Stimulated activated CD8-positive, alpha-beta memory T cell treated with anti-CD3 and anti-CD28 coated beads, Interleukin-4, amount 100 ng/mL, for 1 hour (primary cell): ENCODE measurements around the gene MRPL40.
A peak's percentile ranks its signal among the peaks of the same experiment; 100 is the strongest.
"Not testable (repeated sequence)": the region's sequence is repeated elsewhere in the genome, so short reads cannot be mapped to it uniquely, and the experiment has no call there.

Source experiments
- DNase-seq, 2 donors: peaks; one replicate each; pipeline ENCODE4 v3.0.0-alpha.2; 2020; ENCODE audit warnings: low read depth in 2 of 2, low spot score in 1 of 2

MRPL40 gene

GRCh38 chr22:19406846-19407245 lies 25.5 kb upstream of the MRPL40 start:
- no peak for DNase-seq

GRCh38 chr22:19407649-19408606 lies 24.4 kb upstream of the MRPL40 start:
- no peak for DNase-seq

- DNase-seq = no peak
These were observed 21.2 kb upstream of the MRPL40 start for GRCh38 chr22:19410941-19411689.

GRCh38 chr22:19411690-19412045 lies 20.7 kb upstream of the MRPL40 start:
- no peak for DNase-seq

- no peak for DNase-seq
These were observed 19.9 kb upstream of the MRPL40 start for GRCh38 chr22:19412478-19412877.

- DNase-seq = no peak
These were observed 19.4 kb upstream of the MRPL40 start for GRCh38 chr22:19412923-19413322.

GRCh38 chr22:19419086-19419463 lies 13.3 kb upstream of the MRPL40 start:
- DNase-seq = no peak

GRCh38 chr22:19419464-19420178 lies 12.7 kb upstream of the MRPL40 start:
- DNase-seq = peak in 1 of 2 donors; percentile 13

- no peak for DNase-seq
These were observed 12.0 kb upstream of the MRPL40 start for GRCh38 chr22:19420321-19420720.

- no peak for DNase-seq
These were observed 9.7 kb upstream of the MRPL40 start for GRCh38 chr22:19422440-19423301.

GRCh38 chr22:19424186-19424500 lies 8.2 kb upstream of the MRPL40 start:
- no peak for DNase-seq

- DNase-seq = no peak
These were observed 2.1 kb upstream of the MRPL40 start for GRCh38 chr22:19429950-19430889.

- DNase-seq = no peak
These were observed 1.3 kb upstream of the MRPL40 start for GRCh38 chr22:19430890-19431541.

GRCh38 chr22:19431649-19432132 lies 654 bp upstream of the MRPL40 start, which contains the start of gene HIRA:
TSS of gene HIRA (minus strand) at chr22:19431733. CDS start at chr22:19431476, 257 bp downstream.
- peak; percentile 69 for DNase-seq

- no peak for DNase-seq
These were observed 2.1 kb downstream of the MRPL40 start for GRCh38 chr22:19434401-19434800.

GRCh38 chr22:19434829-19435580 lies 2.7 kb downstream of the MRPL40 start:
- no peak for DNase-seq

- not testable (repeated sequence) for DNase-seq
These were observed 4.3 kb downstream of the MRPL40 start for GRCh38 chr22:19436444-19437161.

- no peak for DNase-seq
These were observed 6.0 kb downstream of the MRPL40 start for GRCh38 chr22:19438298-19438697.
